GM21360 (cell line): ENCODE measurements around the gene BBLN.
"Not testable (repeated sequence)": the region's sequence is repeated elsewhere in the genome, so short reads cannot be mapped to it uniquely, and the experiment has no call there.

ENCODE experiments used
- ATAC-seq: cut with Tn5 transposase; IDR thresholded peaks from one replicate; pipeline ENCODE4 v1.9.1; 2021; ENCODE audit warnings: mild to moderate bottlenecking, moderate library complexity; ENCODE audit not compliant: unreplicated experiment

BBLN gene

DNA sequence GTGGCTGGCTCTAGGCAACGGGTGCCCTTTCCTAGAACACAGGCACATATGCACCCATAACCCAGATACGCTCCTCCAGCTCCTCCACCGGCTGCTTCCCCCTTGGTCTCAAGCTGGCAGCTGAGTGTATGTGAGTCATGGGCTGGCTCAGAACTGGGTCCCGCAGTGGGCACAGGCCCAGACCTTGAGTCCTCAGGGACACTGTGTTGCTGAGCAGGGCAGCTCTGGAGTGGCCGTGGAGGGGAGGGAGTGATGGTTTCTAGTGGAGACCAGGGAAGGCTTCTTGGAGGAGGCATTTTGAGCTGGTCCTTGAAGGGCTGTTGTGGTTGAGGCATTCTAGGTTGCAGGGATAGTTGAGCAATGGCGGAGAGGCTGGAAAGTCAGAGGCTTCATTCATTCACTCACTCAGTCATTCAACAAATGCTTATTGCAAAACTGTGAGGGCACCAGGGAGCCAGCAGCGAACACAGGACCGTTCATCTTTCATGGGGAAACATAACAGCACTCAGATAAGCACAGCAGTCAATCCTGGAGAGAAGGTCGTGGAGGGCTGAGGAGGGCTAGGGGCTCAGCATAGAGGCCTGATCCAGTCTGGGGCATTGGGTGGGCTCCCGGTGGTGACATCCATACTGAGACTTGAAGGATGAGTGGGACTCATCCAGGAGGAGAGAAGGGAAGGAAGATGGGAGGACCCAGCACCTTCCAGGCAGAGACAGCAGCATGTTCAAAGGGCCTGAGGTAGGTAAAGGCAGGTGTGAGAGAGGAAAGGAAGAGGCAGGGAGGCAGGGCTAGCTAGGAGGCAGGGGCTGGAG, 2.4 kb downstream of the BBLN start:
- ATAC-seq = no peak

- no peak for ATAC-seq
Observed at GRCh38 chr9:128163027-128163515, 3.0 kb downstream of the BBLN start.

- no peak for ATAC-seq
Observed at GRCh38 chr9:128163523-128164306, 3.6 kb downstream of the BBLN start.

DNA sequence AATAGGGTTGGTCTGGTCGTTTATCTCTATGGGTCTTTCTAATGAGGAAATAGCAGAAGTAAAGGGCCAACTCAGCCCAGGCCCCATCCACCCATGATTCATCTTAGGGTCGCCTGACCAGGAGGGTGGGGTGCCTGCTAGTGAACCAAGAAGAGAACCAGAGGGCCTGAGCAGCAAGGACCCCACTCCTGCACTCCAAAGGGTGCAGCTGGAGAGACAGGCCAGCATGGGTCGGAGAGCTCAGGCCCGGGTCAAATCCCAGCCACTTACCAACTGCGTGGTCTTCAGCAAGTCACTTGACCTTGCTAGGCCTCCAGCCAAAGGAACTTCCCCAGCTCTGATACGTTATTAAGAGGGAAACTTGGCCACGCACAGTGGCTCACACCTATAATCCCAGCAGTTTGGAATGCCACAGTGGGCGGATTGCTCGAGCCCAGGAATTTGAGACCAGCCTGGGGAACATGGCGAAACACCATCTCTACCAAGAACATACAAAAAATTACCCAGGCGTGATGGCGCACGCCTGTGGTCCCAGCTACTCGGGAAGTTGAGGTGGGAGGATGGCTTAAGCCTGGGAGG, 4.3 kb downstream of the BBLN start:
- no peak for ATAC-seq

- no peak for ATAC-seq
Observed at GRCh38 chr9:128166169-128166568, 6.1 kb downstream of the BBLN start.

- ATAC-seq = no peak
Observed at GRCh38 chr9:128167209-128167608, 7.1 kb downstream of the BBLN start.

- no peak for ATAC-seq
Observed at GRCh38 chr9:128168731-128169308, 8.8 kb downstream of the BBLN start.

DNA sequence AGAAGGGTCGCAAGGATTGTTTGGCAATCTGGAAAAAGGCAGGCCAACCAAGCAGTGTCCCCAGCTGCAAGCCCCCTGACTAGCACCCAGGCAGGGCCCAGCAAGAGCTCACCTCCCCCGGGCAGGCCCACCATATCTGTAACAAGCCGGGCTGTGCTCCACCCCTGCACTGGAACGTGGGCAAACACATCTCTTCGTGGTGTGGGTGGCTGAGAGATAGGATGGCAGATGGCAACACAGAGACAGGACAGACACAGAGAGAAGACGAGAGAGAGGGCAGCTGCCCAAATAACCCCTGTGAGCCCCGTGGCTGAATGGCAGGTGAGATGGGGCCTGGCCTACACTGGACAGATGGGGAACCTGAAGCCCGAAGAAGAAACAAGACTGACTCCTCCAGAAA, 9.4 kb downstream of the BBLN start:
- ATAC-seq = no peak

- no peak for ATAC-seq
Observed at GRCh38 chr9:128169925-128170324, 9.9 kb downstream of the BBLN start.

DNA sequence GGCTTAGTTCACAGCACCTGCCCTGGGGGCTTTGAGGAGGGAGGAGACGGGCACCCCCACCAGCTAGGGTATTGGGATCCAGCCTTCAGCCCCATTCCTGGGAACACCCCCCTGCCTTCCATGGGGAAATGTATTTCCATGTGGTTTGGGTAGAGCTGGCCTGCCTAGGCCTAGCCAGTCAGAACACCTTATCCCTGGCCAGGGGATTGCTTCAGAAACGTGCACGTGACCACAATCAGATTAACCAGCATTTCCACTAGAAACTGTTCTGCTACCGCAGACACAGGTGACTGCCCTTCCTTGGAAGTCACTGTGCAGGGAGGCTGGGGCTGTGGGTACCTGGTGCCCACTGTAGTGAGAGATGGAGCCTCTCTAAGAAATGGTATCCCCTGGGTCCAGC, 14.0 kb downstream of the BBLN start:
- ATAC-seq = no peak

- ATAC-seq = no peak
Observed at GRCh38 chr9:128175102-128175563, 15.1 kb downstream of the BBLN start.

DNA sequence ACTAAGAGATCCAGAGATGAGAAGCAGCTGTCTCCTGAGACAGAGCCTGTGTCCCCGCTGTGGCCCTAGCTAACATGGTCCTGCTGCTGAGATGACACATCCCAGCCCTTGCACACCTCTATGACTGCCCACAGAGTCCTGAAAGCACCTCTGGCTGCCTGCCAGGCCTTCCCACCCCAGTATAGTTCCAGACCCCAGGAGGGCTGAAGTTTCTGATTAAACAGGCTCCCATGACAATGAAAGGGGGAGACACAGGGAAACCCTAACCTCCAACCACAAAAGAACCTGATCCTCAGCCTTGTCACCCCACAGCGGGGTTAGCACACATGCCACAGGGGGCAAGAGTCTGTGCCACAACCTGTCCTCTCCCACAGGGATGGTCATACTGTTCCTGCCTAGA, 15.7 kb downstream of the BBLN start:
- ATAC-seq = no peak

GRCh38 chr9:128178806-128179431, 18.9 kb downstream of the BBLN start:
- ATAC-seq = no peak

- no peak for ATAC-seq
Observed at GRCh38 chr9:128180001-128180400, 19.9 kb downstream of the BBLN start.

- ATAC-seq = no peak
Observed at GRCh38 chr9:128180447-128180846, 20.4 kb downstream of the BBLN start.

GRCh38 chr9:128181480-128181879, 21.4 kb downstream of the BBLN start:
- not testable (repeated sequence) for ATAC-seq

- no peak for ATAC-seq
Observed at GRCh38 chr9:128182893-128183588, 23.0 kb downstream of the BBLN start.

- ATAC-seq = no peak
Observed at GRCh38 chr9:128185979-128186965, 26.2 kb downstream of the BBLN start.

DNA sequence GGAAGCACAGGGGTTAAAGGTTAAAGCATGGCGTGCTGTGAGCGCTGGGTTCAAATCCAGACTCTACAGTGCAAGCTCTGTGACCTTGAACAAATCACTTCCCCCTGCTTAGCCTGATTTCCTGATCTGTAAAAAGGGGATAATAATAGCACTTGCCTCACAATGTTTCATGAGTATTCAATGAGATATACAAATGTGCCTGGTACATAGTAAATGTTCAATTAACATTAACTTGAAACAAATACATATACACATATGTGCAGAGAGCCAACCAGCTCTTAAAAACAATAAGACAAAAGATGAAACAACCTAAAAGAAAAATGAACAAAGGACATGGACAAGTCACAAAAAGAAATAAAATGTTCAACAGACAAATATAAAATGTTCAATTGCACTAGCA, 27.3 kb downstream of the BBLN start:
- ATAC-seq = no peak
